Ishikawa (cell line): ENCODE data around the gene HPRT1.

ENCODE experiments used
- CEBPB ChIP-seq: IDR thresholded peaks from 2 replicates; pipeline ENCODE4 v1.6.1; 2012
- CREB1 ChIP-seq: IDR thresholded peaks from 2 replicates; pipeline ENCODE4 v1.6.1; 2012; ENCODE audit warnings: low read depth
- EP300 ChIP-seq: IDR thresholded peaks from 2 replicates; pipeline ENCODE4 v1.6.1; 2012; ENCODE audit warnings: borderline replicate concordance
- FOXM1 ChIP-seq: IDR thresholded peaks from 2 replicates; pipeline ENCODE4 v1.6.1; 2012; ENCODE audit warnings: low read depth, borderline replicate concordance
- MAX ChIP-seq: IDR thresholded peaks from 2 replicates; pipeline ENCODE4 v1.6.1; 2012
- RAD21 ChIP-seq: IDR thresholded peaks from 2 replicates; pipeline ENCODE4 v1.6.1; 2012; ENCODE audit warnings: low read depth
- REST ChIP-seq: IDR thresholded peaks from 2 replicates; pipeline ENCODE4 v1.6.1; 2012; ENCODE audit warnings: low read depth, mild to moderate bottlenecking
- TAF1 ChIP-seq: IDR thresholded peaks from 2 replicates; pipeline ENCODE4 v1.6.1; 2012; ENCODE audit warnings: low read depth, mild to moderate bottlenecking
- TCF12 ChIP-seq: IDR thresholded peaks from 2 replicates; pipeline ENCODE4 v1.6.1; 2012; ENCODE audit warnings: low read depth
- TEAD4 ChIP-seq: IDR thresholded peaks from 2 replicates; pipeline ENCODE4 v1.6.1; 2012
- USF1 ChIP-seq: IDR thresholded peaks from 2 replicates; pipeline ENCODE4 v1.6.1; 2012
- YY1 ChIP-seq: IDR thresholded peaks from 2 replicates; pipeline ENCODE4 v1.6.1; 2012; ENCODE audit warnings: low read depth

- TF ChIP-seq CREB1, result no peak
- no peak for TF ChIP-seq YY1
- TF ChIP-seq REST, result no peak
- no peak for TF ChIP-seq EP300
- no peak for TF ChIP-seq RAD21
- TF ChIP-seq CEBPB, result no peak
- no peak for TF ChIP-seq FOXM1
- no peak for TF ChIP-seq TEAD4
- TF ChIP-seq MAX, result no peak
- no peak for TF ChIP-seq TAF1
- TF ChIP-seq USF1, result no peak
- no peak for TF ChIP-seq TCF12
These were observed 86.2 kb downstream of the HPRT1 start for GRCh38 chrX:134546187-134546586.
